HG03558 (cell line): ENCODE results near the gene GAMT.

Experiments
- ATAC-seq: cut with Tn5 transposase; IDR thresholded peaks from one replicate; pipeline ENCODE4 v1.9.1; 2021; ENCODE audit warnings: moderate number of reproducible peaks; ENCODE audit not compliant: unreplicated experiment; ENCODE audit errors: extremely low read depth

The GAMT gene

GRCh38 chr19:1434577-1435060 lies 33.3 kb upstream of the GAMT start:
- no peak for ATAC-seq

- no peak for ATAC-seq
Observed at GRCh38 chr19:1434040-1434366, 32.7 kb upstream of the GAMT start.

GRCh38 chr19:1433119-1434039 lies 32.0 kb upstream of the GAMT start:
- no peak for ATAC-seq

- no peak for ATAC-seq
Observed at GRCh38 chr19:1432507-1432887, 31.2 kb upstream of the GAMT start.

- ATAC-seq: no peak
Observed at GRCh38 chr19:1431759-1432506, 30.6 kb upstream of the GAMT start.

GRCh38 chr19:1430246-1430645 lies 28.9 kb upstream of the GAMT start:
- no peak for ATAC-seq

- no peak for ATAC-seq
Observed at GRCh38 chr19:1429750-1430149, 28.4 kb upstream of the GAMT start.

GRCh38 chr19:1428738-1429391 lies 27.5 kb upstream of the GAMT start:
- no peak for ATAC-seq

GRCh38 chr19:1427221-1427920 lies 26.0 kb upstream of the GAMT start:
- ATAC-seq: no peak

GRCh38 chr19:1426736-1427135 lies 25.4 kb upstream of the GAMT start:
- ATAC-seq: no peak

- ATAC-seq: no peak
Observed at GRCh38 chr19:1425902-1426301, 24.6 kb upstream of the GAMT start.

- no peak for ATAC-seq
Observed at GRCh38 chr19:1425102-1425837, 23.9 kb upstream of the GAMT start.

- no peak for ATAC-seq
Observed at GRCh38 chr19:1424192-1424955, 23.0 kb upstream of the GAMT start.

- no peak for ATAC-seq
Observed at GRCh38 chr19:1423436-1424191, 22.3 kb upstream of the GAMT start.

GRCh38 chr19:1422943-1423342 lies 21.6 kb upstream of the GAMT start:
- no peak for ATAC-seq

GRCh38 chr19:1422360-1422759 lies 21.0 kb upstream of the GAMT start:
- no peak for ATAC-seq

GRCh38 chr19:1421958-1422305 lies 20.6 kb upstream of the GAMT start:
- ATAC-seq: no peak

- no peak for ATAC-seq
Observed at GRCh38 chr19:1421218-1421957, 20.0 kb upstream of the GAMT start.
